ENCODE results near the gene LCN15. TPM values are rescaled to one million over a fixed set of nuclear protein-coding genes. Genes with fewer than 3 reads are reported as not detected.

Gene LCN15
- total RNA-seq, 2 experiments from 2014 or later = not detected

DNA sequence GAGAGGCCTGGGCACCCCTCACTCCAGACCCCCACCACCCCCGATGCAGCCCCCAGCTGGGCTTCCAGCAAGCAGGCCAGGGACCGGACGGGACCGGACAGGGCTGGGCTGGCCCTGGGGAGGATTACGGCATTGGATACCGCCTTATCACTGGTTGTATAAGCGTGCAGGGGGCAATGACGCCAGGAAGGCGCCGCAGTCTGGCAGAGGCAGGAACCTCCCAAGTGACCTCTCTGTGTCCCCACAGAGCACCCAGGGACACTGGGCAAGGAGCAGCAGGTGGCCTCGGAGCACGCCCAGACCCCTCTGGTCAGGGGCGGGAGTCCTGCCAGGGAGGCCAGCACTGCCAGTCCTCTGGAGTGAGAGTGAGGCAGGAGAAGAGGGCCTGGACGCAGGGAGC, 723 bp upstream of the LCN15 start:
- no peak for ATAC-seq (ENCODE audit: poor library complexity)
- Histone ChIP-seq H3K4me1 (ENCODE audit: insufficient read depth, low read length) (peaks cover 11% of the 10 kb centered on the region), H3K36me3 (ENCODE audit: insufficient read depth, low read length) (no peaks in the 10 kb centered on the region), H3K4me3 (ENCODE audit: low read length) (no peak overlapping the region), H3K27ac (ENCODE audit: low read depth in 1 of 2, low read length in 2 of 2) (no peak overlapping the region), H3K9me3 (ENCODE audit: control insufficient read depth in 1 of 2, insufficient read depth in 1 of 2, low read length in 2 of 2) (peaks cover 0 to 3% of the 10 kb centered on the region in 2 experiments), H3K27me3 (ENCODE audit: control insufficient read depth in 1 of 2, insufficient read depth in 2 of 2, low read length in 2 of 2) (peaks cover 8 to 16% of the 10 kb centered on the region in 2 experiments)
- intact Hi-C loops (cut with DNase I, micrococcal nuclease) = no loop called here
- CTCF ChIA-PET = no interaction called here
- peaks cover 28% of the 10 kb centered on the region for H3K27me3 Mint-ChIP-seq
- no peak overlapping the region for H3K4me3 Mint-ChIP-seq
- no peak for DNase-seq
- H3K27ac Mint-ChIP-seq = no peak overlapping the region
- H3K4me1 Mint-ChIP-seq (ENCODE audit: low read depth) = peaks cover 9% of the 10 kb centered on the region
- H3K36me3 Mint-ChIP-seq (ENCODE audit: low read depth) = no peaks in the 10 kb centered on the region
- no peak for TF ChIP-seq CTCF (IDR thresholded peaks at IDR 0.05)
- POLR2A ChIA-PET = no interaction called here
- H3K9me3 Mint-ChIP-seq = no peaks in the 10 kb centered on the region

DNA sequence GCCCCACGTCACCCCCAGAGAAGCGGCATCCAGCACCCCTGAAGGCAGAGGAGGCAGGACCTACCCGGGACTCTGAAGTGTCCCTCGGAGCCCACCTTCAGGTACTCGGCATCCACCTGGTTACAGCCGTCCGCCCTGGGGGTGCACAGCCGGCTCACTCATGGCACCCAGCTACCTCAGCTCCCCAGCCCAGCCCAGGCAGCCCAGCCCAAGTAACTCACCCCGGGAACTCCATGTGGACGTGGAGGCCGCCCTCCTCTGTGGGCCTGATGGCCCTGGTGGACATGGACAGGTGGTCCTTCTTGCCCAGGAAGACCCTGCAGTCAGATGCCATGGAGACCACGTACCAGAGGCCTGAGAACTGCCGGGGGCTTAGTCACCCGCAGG, 676 bp downstream of the LCN15 start:
- ATAC-seq (ENCODE audit: poor library complexity) (no peak), DNase-seq (no peak)
- peaks cover 8 to 16% of the 10 kb centered on the region in 2 experiments for H3K27me3 ChIP-seq (ENCODE audit: control insufficient read depth in 1 of 2, insufficient read depth in 2 of 2, low read length in 2 of 2)
- H3K4me1 Mint-ChIP-seq (ENCODE audit: low read depth) = peaks cover 9% of the 10 kb centered on the region
- peaks cover 0 to 3% of the 10 kb centered on the region in 2 experiments for H3K9me3 ChIP-seq (ENCODE audit: control insufficient read depth in 1 of 2, insufficient read depth in 1 of 2, low read length in 2 of 2)
- no peak for TF ChIP-seq CTCF (IDR thresholded peaks at IDR 0.05)
- H3K4me1 ChIP-seq (ENCODE audit: insufficient read depth, low read length) = peaks cover 8% of the 10 kb centered on the region
- no peak overlapping the region for H3K27ac Mint-ChIP-seq
- H3K4me3 ChIP-seq (ENCODE audit: low read length) = no peak overlapping the region
- H3K36me3 Mint-ChIP-seq (ENCODE audit: low read depth) = no peaks in the 10 kb centered on the region
- H3K27ac ChIP-seq (ENCODE audit: low read depth in 1 of 2, low read length in 2 of 2) = no peak overlapping the region
- intact Hi-C loops (cut with DNase I, micrococcal nuclease) = no loop called here
- H3K4me3 Mint-ChIP-seq = no peak overlapping the region
- POLR2A ChIA-PET = no interaction called here
- H3K9me3 Mint-ChIP-seq = no peaks in the 10 kb centered on the region
- no peaks in the 10 kb centered on the region for H3K36me3 ChIP-seq (ENCODE audit: insufficient read depth, low read length)
- peaks cover 33% of the 10 kb centered on the region for H3K27me3 Mint-ChIP-seq
- CTCF ChIA-PET = no interaction called here

DNA sequence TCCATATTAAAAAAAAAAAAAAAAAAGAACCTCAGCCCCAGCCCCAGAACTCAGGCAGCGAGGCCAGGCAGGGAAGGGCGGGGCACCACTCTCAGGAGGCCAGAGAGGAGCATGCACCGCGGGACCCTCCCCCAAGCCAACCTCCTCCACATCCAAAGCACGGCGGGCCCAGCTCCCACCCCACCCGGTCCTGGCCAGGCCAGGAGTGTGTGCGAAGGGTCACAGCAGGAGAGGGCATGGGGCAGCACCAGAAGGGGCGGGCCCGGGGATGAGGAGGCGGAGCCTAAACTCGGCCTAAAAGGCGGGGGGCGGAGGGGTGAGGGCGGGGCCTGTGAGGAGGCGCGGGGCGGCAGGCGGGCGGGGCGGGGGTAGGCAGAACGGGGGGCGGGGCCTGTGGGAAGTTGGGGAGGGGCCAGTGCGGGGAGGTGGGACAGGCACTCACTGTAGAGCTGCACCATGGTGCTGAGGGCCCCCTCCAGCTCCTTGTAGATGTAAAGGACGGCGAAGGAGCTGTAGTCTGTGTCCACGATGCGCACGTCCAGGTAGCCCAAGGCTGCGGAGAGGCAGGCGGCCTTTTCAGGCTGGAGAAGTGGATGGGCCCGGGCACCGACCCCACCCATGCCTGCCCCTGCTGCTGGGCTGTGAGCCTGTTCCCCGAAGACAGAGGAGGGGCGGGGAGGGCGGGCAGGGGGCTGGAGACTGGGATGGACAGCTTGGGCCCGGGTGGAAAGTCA, 1.2 kb downstream of the LCN15 start:
- Histone ChIP-seq H3K36me3 (ENCODE audit: insufficient read depth, low read length) (no peaks in the 10 kb centered on the region), H3K9me3 (ENCODE audit: control insufficient read depth in 1 of 2, insufficient read depth in 1 of 2, low read length in 2 of 2) (peaks cover 0 to 4% of the 10 kb centered on the region in 2 experiments), H3K4me3 (ENCODE audit: low read length) (no peak overlapping the region), H3K27me3 (ENCODE audit: control insufficient read depth in 1 of 2, insufficient read depth in 2 of 2, low read length in 2 of 2) (peaks cover 8 to 16% of the 10 kb centered on the region in 2 experiments), H3K4me1 (ENCODE audit: insufficient read depth, low read length) (peaks cover 8% of the 10 kb centered on the region), H3K27ac (ENCODE audit: low read depth in 1 of 2, low read length in 2 of 2) (no peak overlapping the region)
- peaks cover 33% of the 10 kb centered on the region for H3K27me3 Mint-ChIP-seq
- H3K27ac Mint-ChIP-seq = no peak overlapping the region
- DNase-seq = peak in 8 of 14 experiments; percentile 18 to 71 (median 30)
- CTCF ChIA-PET = no interaction called here
- TF ChIP-seq CTCF (IDR thresholded peaks at IDR 0.05) = no peak
- no peak for ATAC-seq (ENCODE audit: poor library complexity)
- no peaks in the 10 kb centered on the region for H3K36me3 Mint-ChIP-seq (ENCODE audit: low read depth)
- no peaks in the 10 kb centered on the region for H3K9me3 Mint-ChIP-seq
- H3K4me1 Mint-ChIP-seq (ENCODE audit: low read depth) = peaks cover 9% of the 10 kb centered on the region
- POLR2A ChIA-PET = no interaction called here
- no peak overlapping the region for H3K4me3 Mint-ChIP-seq
- intact Hi-C loops (cut with DNase I, micrococcal nuclease) = no loop called here
